HG02588 (cell line): ENCODE measurements around the gene CEBPE.
"Not testable (repeated sequence)": the region's sequence is repeated elsewhere in the genome, so short reads cannot be mapped to it uniquely, and the experiment has no call there.

Experiments used
- ATAC-seq: cut with Tn5 transposase; IDR thresholded peaks from one replicate; pipeline ENCODE4 v1.9.1; 2021; ENCODE audit warnings: mild to moderate bottlenecking, moderate library complexity; ENCODE audit not compliant: unreplicated experiment

The CEBPE gene

DNA sequence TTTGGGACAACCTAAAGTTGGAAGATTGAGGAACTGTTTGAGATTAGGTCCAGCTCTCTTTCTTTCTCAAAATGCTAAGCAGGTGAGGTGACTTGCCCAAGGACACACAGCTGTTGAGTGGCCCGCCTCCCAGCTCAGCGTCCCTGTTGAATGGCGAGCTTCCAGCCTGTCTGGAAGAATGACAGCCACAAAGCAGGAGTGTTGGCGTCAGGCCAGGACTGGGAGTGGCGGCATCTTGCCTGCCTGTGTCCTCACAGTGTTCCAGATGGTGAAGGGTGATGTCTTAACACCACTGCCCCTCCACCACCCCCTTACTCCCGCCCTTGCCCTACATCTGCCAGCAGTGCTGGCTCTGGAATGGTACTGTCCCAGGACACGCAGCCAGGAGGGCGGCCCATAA, 4.4 kb upstream of the CEBPE start:
- ATAC-seq, result no peak

DNA sequence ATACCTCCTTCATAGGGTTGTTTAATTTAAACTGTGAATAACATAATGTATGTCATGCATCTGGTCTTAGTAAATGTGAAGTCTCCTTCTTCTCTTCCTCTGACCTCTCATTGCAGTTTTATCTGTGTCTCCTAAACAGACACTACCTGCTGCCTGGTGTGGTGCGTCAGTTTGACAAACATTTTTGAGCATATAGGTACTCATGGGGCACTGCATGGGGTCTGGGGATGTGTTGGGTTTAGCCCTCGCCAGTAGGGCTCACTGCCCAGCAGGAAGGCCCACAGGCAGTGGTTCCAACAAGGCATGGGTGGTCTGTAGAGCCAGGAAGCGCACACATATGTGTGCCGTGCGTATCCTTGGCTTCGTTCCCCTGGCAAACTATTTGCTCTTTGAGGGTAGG, 3.0 kb upstream of the CEBPE start:
- no peak for ATAC-seq

DNA sequence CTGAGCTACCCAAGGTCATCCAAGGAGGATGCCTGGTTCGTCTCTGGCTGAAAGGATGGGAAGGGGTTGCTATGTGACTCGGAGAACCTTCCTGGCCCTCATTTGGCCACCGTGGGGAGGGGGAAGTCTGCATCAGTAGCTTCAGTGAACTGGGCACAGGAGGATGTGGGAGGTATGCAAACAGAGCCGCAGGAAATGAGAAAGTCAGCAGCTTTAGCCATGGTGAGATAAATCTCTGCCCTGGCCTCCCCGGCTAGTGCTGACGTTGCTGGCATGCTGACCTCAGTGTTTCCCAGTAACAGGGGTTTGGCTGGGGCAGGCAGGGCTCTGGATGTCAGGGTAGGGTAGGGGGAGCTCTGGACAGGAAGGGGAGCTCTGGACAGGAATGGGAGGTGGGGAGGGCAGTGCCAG, 2.3 kb upstream of the CEBPE start:
- no peak for ATAC-seq

DNA sequence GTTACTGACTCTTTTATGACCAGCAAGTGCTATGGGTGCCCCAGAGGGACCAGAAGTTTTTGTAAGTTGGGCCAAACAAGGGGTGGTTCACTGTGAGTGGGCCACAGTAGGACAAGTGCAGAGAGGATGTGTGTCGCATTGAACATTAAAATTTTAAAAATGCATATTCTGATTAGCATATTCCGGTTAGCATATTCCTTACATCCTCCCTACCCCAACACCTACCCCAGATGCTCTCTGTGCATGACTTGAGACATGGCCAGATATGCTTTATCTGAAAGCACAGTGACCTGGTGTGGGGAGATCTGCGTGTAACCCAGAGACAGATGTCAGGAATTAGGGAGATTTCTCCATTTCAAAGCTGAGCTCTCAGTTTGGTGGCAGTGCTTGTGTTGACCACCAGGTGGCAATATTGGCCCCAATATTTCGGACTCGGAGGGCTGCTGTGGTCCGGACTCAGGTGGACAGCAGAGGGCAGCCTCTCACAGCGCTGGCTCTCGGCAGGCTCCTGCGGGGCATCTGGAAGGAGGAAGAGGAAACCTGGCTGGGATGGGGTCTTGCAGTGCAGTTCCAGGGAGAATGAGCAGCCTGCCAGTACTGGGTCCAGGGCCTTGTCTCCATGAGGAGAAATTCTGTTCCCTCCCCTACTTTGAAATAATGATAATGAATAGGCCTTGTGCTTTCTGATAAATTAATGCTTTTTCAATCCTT, 1.6 kb upstream of the CEBPE start:
- peak; percentile 71 for ATAC-seq

DNA sequence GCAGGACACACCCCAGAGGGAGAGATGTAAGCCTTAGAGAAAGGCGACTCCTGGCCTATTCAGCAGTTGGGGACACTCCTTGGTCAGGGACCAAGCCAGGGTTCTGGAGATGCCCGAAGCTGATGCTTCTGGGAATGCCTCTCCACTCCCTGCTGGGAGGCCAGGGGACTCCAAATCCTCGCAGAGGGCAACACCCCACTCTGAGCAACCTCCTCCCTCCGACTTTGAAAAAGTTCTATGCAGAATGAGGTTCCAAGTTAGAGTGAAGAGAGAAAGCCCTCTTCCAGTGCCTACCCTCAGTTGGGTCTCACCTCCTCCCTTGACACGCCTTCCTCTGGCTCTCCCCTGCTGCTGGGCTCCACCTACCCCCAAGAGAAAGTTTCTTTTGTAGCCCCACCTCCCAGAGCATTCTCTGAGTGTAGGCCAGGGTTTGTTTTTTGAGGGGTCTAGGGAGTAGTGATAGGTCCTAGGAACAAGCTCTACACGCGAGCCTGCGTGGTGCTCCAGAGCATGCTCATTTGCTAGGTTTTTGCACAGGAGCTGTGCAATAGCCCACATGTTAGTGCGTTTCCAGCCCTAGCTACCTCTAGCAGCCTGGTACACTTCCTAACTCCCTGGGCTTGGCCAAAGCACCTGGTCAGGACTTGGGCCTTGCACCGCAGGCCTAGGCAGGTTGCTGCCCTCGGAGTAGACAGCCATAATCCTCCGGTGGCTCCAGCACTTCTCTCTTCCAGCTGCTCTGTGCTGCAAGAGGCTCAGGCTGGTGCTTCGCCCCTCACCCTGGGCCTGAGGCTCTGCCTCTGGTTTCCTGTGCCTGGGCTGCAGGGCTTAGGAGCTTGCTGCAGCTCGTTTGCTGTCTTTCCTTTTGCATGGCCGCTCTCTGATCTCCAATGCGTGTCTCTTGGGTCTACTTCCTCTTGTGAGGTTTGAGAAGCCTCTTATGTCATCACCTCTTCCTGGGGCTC, 590 bp upstream of the CEBPE start:
- ATAC-seq, result no peak

DNA sequence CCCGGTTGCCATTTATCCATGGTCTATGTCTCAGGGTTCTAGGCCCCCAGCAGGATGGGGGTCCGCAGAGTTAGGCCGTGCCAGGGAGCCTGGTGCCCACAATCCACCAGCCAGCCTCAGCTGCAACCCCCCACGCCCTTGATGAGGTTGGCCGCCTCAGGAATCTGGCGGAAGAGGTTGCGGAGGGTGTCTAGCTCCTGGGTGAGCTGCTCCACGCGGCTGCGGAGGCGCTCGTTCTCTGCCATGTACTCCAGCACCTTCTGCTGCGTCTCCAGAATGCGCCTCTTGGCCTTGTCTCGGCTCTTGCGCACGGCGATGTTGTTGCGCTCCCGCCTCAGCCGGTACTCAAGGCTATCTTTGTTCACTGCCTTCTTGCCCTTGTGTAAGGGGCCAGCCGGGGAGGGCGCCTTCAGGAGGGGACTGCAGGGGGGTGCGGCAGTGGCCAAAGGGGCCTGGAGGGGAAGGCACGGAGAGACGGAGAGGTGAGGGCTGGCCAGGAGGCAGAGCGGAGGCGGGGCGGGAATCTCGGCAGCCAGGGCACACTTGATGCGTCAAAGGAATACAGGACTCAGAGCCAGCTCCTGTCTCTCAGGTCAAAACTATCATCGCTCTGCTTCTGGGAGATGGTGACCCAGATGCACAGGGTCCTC, 1.6 kb downstream of the CEBPE start:
- ATAC-seq, result no peak

DNA sequence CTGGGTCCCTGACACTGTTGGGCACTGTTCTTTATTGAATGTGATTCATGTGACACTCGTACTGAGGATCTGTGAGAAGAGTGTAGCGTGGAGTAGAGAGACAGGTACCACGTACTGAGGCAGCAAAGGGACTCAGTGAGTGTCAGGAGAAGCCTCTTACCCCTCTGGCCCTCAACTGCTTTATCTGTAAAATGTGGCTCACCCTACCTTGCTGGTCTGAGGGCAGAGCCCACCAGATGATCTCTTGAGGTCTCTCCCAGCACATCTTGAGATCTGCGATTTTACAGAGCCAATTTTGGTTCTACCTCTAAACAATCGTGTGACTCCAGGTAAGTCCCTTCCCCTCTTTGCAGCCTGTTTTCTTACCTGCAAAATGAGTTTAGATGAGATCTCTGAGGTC, 3.1 kb downstream of the CEBPE start:
- ATAC-seq, result no peak

DNA sequence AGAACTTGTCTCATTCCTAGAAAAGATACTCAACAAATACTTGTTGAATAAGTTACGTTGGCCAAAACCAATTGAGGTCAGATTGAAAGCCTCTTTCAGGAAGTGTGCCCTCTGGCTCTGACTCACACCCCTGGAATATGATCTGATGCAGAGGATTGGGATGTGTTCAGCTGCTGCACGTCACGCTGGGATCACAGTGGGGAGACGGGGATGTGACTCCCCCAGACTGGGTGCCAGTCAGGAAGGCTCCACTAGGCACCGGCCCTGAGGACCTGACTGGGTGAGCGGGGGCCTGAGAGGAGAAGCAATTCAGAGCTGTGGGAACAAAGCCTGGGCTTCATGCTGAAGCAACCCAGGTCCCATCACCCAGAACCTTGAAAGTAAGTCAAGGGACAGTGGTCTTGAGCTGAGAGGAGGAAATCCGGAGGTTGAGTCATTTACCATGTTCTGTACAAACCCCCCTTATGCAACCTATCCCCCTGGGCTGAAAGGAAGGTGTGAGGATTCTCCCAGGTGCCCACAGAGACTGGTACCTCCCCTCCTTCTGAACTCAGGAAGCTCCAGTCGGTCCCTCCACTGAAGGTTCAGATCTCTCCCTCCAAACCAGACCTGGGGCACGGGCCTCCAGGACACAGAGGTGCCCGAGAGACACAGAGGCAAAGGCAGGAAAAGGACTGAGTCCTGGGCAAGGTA, 3.9 kb downstream of the CEBPE start:
- ATAC-seq, result no peak

DNA sequence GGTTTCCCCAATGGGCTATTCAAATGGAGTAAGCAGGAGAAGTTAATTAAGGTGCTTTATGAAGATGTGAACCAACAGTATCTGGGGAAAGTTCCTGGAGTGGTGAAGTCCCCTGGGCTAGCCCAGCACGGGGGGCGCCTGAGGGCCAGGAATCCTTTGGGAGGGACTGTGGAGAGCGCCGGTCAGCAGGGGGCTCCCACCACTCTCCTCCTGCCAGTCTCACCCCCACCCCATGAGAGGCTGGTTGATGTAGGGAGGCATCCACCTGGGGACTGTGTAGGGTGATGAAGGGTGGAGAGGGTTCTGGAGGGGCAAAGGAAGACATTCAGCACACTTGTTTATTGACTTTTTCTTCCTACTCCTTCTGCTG, 4.4 kb downstream of the CEBPE start:
- no peak for ATAC-seq

DNA sequence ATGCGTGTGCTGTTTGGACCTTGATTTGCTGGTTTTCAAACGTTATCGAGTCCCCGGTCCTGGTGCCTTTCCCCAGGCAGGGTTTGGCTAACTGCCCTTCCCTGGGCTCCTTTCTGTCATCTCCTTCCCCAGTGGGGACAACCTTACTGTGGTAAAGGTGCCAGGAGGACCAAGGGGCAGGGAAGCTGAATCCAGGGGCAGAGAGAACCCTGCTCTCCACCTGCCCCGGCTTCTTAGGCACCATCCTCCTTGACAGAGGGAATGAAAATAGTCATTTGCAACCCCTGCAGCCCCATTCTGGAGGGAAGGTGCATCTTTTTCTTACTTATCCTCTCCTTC, 5.0 kb downstream of the CEBPE start:
- ATAC-seq, result no peak

DNA sequence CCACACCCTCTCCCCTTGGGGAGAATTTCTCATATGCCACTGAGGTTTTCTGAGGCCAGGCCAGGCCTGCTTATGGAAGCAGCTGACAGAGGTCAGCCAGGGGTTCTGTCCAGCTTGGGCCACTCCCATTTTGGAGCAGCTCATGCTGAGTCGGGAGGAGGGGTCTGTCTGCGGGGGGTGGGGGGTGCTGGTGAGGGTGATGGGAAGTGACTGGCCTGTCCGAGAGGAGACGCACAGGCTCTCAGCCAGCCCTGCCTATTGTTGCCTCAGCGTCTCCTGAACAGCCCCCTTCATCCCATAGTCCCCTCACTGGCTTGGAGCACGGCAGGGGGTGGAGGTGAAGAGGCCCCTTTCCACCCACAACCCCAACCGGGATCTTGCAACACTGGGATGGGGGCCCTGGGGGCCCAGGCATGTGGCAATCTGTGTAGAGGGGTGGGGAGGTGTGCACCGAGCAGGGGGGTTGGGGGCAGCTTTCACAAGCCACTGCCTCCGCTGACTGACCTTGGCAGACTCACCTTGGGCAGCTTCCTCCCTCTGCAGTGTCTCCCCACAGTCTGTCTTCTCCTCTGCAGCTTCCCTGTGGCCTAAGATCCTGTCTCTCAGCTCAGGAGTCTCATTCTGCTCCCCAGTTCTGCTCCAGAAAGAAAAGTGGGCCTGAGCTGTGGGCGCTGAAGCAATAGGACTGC, 5.5 kb downstream of the CEBPE start:
- no peak for ATAC-seq

DNA sequence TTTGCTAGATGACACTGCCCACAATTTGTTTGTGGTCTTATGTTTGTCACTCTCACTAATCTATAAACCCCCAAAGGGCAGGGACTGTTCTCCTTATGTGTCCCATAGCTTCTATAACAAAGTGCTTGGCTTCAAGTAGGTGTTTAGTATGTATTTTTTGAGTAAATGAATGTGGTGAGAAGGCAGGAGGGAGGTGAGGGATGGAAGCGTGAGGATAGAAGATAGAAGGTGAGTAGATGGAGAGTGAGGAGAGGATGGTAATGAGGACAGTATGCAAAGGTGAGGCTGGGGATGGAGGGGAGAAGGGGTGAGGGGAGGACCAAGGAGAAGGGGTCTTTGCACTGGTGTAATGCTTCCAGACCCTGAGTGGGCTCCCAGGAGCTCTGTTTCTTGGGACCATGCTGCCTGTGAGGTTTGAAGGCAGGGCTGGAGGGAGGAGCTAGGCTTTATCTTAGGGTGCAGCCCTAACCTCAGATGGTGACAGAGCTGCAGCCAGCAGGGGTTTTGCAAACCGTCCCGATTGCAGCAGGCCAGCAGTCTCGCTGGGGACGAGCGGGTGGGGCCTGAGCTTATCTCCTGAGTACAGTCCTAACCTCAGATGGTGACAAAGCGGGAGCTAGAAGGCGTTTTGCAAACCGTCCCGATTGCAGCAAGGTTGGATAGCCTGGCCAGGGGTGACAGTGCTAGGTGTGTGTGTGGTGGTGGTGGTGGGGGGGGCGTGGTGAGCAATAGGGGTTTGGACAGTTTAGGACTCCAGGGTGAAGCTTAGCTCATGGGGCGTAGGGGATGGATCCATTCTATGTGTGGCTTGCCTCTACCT, 6.5 kb downstream of the CEBPE start:
- no peak for ATAC-seq

DNA sequence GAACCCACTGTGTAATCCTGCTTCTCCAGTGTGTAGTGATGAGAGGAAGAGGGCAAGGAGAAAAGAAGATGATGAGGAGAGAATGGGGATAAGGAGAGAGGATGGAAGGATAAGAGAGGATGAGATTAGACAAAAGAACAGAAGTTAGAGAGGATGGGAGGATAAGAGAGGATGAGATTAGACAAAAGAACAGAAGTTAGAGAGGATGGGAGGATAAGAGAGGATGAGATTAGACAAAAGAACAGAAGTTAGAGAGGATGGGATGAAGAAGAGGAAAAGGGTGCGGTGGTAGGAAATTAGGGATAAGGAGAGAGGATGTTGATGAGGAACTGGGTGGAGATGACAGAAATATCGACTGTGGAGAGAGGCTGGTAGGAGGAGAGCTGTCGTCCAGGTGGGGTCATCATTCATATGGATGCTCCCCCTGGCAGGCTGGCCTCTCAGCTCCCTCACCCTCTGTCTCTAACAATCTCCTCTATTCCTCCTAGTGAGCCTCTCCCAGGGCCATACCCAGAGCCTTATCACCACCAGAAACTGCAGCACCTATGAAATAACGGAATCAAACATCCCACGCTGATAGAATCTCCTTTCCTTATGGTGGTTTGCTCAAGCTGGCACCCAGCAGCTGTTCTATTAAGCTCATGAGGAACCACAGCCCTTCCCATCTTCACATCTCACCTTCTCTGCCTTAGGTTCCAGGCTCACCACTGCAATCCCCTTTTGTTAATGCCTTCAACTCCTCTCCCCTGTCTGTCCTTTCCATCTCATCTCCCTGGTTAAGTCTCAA, 8.3 kb downstream of the CEBPE start:
- no peak for ATAC-seq

DNA sequence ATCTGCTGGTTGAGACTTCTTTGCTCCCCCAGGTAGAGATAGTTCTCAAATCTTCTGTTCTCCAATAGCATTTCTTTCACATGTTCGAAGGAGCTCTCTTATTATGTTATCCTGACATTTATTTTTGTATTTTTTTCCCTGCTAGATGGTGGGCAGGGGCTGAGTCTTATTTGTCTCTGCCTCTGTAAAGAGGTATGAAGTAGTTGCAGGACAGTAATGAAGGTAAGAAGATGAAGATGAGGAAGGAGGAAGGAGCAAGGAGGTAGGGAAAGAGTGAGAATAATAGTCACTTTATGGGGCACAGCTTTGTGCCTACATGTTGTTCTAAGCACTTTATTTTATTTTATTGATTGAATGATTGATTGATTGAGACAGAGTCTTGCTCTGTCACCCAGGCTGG, 9.3 kb downstream of the CEBPE start:
- no peak for ATAC-seq

DNA sequence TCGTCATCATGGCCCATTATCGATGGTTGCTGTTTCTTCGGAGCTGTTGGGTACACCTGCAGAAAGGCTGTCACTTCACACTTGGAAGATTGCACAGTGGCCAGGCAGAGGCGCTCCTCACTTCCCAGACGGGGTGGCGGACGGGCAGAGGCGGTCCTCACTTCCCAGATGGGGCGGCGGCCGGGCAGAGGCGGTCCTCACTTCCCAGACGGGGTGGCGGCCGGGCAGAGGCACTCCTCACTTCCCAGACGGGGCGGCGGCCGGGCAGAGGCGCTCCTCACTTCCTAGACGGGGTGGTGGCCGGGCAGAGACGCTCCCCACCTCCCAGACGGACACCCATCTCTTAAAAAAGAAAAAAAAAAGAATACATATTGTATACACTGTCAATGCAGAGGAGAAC, 10.9 kb downstream of the CEBPE start:
- not testable (repeated sequence) for ATAC-seq

DNA sequence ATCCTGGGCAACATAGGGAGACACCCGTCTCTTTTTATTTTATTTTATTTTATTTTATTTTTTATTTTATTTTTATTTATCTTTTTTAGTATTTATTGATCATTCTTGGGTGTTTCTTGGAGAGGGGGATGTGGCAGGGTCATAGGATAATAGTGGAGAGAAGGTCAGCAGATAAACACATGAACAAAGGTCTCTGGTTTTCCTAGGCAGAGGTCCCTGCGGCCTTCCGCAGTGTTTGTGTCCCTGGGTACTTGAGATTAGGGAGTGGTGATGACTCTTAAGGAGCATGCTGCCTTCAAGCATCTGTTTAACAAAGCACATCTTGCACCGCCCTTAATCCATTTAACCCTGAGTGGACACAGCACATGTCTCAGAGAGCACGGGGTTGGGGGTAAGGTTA, 11.4 kb downstream of the CEBPE start:
- not testable (repeated sequence) for ATAC-seq

DNA sequence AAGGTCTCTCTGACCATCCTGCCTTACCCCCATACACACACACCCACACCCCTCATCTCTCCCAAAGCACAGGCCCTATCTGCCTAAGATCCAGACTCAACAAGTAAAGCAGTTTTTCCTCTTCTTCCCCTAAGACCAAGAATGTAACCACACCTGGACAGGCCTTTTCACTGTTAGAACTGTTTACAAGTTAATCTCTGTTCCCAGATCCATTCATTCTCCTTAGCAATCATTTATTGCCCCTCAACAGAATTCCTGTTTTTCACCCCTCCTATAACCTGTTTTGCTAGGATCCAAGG, 12.4 kb downstream of the CEBPE start:
- no peak for ATAC-seq

DNA sequence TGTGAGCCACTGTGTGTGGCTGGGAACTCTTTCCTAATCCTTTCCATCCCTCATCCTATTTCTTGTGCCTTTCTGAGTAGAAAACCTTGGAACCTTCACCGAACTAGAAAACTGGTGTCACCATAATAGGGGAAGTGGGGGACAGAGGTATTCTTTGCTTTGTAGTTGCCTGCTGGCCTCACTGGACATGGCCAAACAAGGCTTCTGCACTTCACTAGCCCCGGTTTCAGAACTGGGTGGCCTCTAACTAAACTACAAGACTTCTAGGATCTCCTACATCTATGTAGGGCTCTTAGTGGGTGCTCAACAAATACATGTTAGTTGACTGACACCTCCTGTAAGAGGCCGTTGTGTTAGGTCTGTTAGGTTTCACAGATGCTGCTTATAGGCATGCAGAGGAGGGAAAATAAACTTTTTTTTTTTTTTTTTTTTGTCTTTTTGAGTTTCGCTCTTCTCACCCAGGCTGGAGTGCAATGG, 13.7 kb downstream of the CEBPE start:
- no peak for ATAC-seq
